ENCODE measurements around the gene RGS19.

Gene RGS19

GRCh38 chr20:64076061-64076997 lies 3.0 kb downstream of the RGS19 start:
- no peak for DNase-seq

DNA sequence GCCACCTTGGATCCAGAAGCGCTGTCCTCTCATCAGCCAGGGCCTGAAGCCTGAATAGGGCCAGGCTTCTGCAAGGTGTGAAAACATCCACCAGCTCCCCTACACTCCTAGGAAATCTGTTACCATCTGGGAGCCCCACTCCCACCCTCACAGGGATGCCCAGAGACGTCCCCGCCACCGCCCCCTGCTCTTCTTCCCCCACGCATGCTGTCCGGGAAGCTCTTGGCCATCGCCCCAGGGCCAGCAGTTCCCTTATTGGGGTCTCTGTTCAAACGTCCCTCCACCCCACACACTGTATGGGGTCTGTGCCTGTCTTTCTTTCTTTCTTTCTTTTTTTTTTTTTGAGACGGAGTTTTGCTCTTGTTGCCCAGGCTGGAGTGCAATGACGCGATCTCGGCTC lies 3.8 kb downstream of the RGS19 start:
- no peak for DNase-seq

DNA sequence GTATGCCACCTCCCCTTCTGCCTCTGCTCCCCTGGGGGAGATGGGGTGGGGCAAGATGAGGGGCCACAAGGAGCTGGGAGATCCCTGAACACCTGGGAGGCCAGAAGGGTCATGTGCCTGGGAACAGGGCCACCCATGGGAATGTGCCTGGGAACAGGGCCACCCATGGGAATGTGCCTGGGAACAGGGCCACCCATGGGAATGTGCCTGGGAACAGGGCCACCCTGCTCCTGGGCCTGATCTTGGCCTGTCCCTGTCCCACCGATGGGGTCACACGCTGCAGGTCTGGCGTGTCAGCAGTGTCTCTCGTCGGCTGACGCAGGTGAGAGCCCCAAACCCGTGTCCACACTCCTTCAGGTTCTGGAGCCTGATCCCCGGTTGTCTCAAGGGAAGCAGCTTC lies 4.4 kb downstream of the RGS19 start:
- DNase-seq: no peak

- DNase-seq: no peak
Measured at GRCh38 chr20:64074184-64074789, 5.0 kb downstream of the RGS19 start.

- DNase-seq: no peak
Measured at GRCh38 chr20:64073476-64074183, 5.7 kb downstream of the RGS19 start.

DNA sequence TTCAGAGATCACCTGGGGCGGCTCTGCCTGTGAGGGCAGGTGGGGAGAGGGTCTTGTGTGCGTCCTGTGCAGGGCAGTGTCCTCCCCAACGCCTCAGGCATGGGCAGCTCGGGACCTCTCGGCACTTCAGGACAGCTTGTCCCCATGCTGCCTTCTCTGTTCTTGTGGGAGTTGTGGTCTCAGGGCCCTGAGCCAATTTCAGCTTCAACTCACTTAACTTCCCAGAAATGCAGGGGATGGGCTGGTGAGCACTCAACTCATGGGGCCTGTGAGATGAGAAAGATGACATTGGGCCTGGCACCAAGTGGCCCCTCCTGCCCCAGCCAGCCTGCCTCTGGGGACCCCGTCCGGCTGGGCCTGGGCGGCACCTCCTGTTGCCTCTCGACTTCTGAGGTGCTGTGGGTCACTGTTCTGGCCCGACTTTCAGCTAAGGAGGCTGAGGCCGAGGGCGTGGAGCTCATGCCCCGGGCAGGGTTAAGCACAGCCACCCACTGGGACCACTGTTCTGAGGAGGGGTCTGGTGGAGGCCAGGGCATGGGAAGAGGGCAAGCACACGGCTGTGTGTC lies 6.7 kb downstream of the RGS19 start:
- no peak for DNase-seq

DNA sequence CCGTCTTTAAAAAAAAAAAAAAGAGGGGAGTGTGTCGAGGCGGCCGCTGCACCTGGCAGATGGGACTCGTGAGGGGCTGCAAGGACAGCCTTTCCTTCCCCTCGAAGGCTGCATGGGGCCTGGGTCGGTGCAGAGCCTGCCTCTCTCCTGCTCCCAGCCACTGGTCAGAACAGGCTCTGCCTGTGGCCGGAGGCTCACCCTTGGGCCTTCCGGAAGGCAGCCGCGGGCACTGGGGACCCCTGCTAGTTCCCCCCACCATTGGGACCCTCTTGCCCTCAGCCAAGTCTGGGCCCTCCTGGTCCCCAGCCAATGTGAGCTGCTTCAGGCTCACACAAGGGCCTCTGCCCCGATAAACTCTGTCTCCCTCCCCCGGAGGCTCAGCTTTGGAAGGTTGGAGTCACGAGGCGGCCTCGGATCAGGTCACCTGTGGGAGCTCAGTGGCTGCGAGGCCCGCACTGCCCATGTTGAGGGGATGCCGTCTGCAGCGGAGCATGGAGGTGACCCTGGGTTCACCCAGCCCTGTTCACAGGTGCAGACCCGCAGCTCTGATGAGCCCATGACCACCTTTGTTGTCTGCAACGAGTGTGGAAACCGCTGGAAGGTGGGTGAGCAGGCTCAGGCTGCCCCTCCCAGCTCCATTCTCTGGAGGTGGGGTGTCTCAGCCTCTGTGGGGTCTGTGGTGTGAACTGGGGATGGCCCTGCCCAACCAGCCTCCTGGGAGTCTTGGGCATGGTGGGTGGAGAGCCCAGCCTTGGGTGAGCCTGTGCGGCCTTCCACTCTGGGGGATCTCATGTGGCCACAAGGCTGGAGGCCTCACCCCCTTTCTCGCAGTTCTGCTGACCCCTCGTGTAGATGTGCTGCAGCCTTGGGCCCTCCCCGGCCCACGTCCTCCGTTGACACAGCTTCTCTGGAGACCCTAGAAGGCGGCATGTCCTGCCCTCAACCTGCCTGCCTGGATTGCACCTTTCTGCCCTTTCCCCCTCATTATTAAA lies 7.7 kb downstream of the RGS19 start:
- DNase-seq: no peak

GRCh38 chr20:64070244-64070993 lies 8.9 kb downstream of the RGS19 start:
- no peak for DNase-seq

- peak in 1 of 2 experiments; percentile 29 for DNase-seq
Measured at GRCh38 chr20:64069614-64070243, 9.6 kb downstream of the RGS19 start.

DNA sequence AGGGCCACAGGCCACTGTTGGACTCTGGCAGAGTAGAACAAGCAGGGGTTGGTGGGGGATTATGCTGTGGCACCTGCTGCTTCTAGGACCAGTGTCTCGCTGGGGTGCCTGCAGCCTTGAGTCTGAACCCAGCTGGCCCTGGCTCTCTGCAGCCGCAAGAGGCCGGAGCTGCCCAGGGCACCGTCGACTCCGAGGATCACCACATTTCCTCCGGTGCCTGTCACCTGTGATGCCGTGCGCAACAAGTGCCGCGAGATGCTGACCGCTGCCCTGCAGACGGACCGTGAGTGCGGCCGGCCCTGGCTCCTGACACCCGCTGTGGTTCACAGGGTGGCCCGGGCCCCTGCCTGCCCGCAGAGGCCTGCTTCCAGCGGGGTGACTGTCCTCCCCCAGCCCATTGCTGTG lies 10.1 kb downstream of the RGS19 start:
- DNase-seq: no peak

GRCh38 chr20:64068386-64069208 lies 10.7 kb downstream of the RGS19 start:
- DNase-seq: no peak

GRCh38 chr20:64067733-64068307 lies 11.5 kb downstream of the RGS19 start:
- no peak for DNase-seq

GRCh38 chr20:64067005-64067632 lies 12.2 kb downstream of the RGS19 start:
- DNase-seq: peak in 1 of 2 experiments; percentile 24

DNA sequence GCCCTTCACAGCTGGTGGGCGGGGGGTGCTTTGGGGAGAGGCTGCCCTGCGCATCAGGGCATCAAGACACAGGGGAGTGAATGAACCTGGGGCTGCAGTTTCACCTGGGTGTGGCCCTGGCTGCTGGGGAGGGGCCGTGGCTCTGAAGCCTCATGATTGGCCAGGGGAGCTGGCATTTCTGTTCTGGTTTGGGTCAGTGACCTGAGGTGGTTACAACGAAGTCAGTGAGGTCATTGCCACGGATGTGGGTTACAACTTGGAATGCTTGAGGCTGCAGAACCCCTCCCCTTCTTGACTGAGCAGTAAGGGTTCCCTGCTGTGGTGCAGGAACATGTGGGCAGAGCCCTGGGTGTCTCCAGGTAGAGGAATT lies 13.4 kb downstream of the RGS19 start:
- peak; percentile 83 to 91 for DNase-seq

DNA sequence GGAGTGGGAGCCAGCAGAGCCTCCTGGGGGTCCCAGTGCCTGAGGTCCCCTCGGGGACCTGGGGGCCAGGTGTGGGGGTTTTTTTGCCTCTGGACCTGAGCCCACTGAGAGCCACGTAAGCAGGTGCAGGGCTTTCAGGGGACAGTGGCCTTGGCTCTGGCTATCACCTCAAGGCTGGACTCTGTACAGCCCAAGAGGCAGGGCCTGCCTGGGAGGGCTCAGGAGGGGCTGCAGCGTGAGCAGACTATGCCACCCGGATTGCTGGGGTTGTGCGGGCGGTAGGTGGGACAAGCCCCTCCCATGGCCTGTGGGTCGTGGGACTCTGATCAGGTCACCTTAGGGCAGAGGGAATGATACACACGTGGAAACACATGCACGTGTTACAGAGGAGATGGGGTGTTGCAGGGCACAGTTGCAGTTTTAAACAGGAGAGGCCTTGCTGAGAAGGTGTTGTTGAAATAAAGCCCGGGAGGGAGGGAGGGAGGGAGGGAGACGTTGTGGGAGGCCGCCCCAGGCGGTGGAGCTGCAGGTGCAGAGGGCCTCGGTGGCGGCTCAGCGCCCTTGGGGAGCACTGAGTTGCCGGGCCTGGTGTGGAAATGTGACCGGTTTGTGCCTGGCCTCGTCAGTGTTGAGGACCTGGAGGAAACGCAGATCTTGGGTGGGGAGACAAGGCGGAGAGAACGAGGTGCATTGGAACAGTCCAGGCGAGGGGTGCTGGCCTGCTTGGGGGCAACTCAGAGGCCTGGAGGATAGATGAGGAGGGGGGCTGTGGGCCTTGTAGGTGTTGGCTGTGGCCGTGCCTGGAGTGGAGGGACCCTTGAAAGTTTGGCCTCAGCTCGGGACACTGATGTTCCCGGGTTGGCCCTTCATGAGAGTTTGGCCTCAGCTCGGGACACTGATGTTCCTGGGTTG lies 14.0 kb downstream of the RGS19 start:
- no peak for DNase-seq

- DNase-seq: peak in 1 of 2 experiments; percentile 27
Measured at GRCh38 chr20:64064145-64064698, 15.1 kb downstream of the RGS19 start.

DNA sequence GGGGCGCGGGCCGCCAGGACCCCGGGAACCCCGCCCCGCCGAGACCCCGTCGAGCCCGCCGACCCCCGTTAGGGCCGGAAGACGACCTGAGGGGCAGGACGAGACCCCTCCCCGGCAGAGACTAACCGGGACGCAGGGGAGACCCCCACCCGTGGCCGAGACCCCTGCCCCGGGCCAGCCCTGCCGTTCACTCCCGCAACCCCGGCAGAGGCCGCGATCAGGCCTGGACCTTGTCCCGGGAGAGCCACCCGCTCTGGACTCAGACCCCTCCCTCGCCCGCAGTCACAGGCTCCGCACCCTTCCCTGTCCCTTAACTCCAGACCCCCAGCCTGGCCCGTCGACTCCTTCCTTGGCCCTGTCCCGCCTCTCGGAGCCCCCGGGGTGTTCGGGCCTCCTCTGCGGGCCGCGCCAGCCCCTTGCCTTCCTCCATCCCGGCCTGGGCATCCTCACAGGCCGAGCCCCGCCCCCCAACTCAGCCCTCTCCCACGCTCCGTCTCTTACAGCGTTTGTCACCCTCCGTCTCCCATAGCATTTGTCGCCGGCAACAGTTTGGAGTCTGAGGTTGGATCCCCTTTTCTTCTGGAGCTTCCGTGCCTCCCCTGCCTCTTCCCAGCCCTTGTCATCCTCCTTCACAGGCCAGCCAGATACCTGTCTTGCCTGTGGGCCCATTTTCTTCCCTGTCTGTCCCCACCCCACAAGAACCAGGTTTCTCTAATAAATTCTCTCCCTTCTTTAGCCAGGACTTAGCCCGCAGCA lies 15.8 kb downstream of the RGS19 start:
- DNase-seq: peak in 1 of 2 experiments; percentile 24
